LHCN-M2 (cell line): Measurements from ENCODE around the gene SIGLEC15. TPM values are rescaled to one million over a fixed set of nuclear protein-coding genes. Genes with fewer than 3 reads are reported as not detected.

ENCODE experiments used
- DNase-seq: peaks from one replicate; pipeline ENCODE4 v3.0.0-alpha.2; 2012; ENCODE audit warnings: low read depth
- total RNA-seq: library from RNA; depleted of rRNA; stranded (reverse); fragments of >200 nt; gene quantifications from 2 replicates; pipeline ENCODE4 v1.2.3, GENCODE V29; 2014; rRNA removed

Gene SIGLEC15
- total RNA-seq, 1 experiment from 2014 or later = 5.0 TPM

GRCh38 chr18:45876161-45876560 lies 50.7 kb downstream of the SIGLEC15 start:
- DNase-seq = peak; percentile 90

GRCh38 chr18:45877403-45877802 lies 51.9 kb downstream of the SIGLEC15 start:
- DNase-seq = no peak

GRCh38 chr18:45879681-45880655 lies 54.5 kb downstream of the SIGLEC15 start:
- peak; percentile 63 for DNase-seq

GRCh38 chr18:45880876-45881558 lies 55.5 kb downstream of the SIGLEC15 start:
- DNase-seq = no peak

GRCh38 chr18:45887585-45887984 lies 62.1 kb downstream of the SIGLEC15 start:
- no peak for DNase-seq

GRCh38 chr18:45889419-45890064 lies 64.1 kb downstream of the SIGLEC15 start:
- no peak for DNase-seq

- peak; percentile 46 for DNase-seq
These were observed 65.1 kb downstream of the SIGLEC15 start for GRCh38 chr18:45890606-45891005.

- DNase-seq = no peak
These were observed 66.3 kb downstream of the SIGLEC15 start for GRCh38 chr18:45891806-45892205.

Other genes with a start within 250 kb of the SIGLEC15 start
- not detected in 2 replicates for gene SLC14A2, start 210.2 kb upstream of the SIGLEC15 start, total RNA-seq
- 0.06 and 0.34 TPM in 2 replicates for gene SLC14A1, start 101.5 kb upstream of the SIGLEC15 start, total RNA-seq
- gene EPG5, start 141.7 kb downstream of the SIGLEC15 start, total RNA-seq = 51.0 and 66.7 TPM in 2 replicates
- gene PSTPIP2, start 246.6 kb downstream of the SIGLEC15 start, total RNA-seq = 8.7 and 10.6 TPM in 2 replicates